ENCODE data around the gene SLC9A6.
A peak's percentile ranks its signal among the peaks of the same experiment; 100 is the strongest.
"Not testable (repeated sequence)": the region's sequence is repeated elsewhere in the genome, so short reads cannot be mapped to it uniquely, and the experiment has no call there.

The SLC9A6 gene

GRCh38 chrX:136030303-136031191 is 45.3 kb downstream of the SLC9A6 start:
- DNase-seq: peak; percentile 86

- DNase-seq: no peak
Observed at GRCh38 chrX:136031626-136032025, 46.4 kb downstream of the SLC9A6 start.

GRCh38 chrX:136032370-136032769 is 47.1 kb downstream of the SLC9A6 start:
- no peak for DNase-seq

- DNase-seq: peak; percentile 31
Observed at GRCh38 chrX:136034668-136035067, 49.4 kb downstream of the SLC9A6 start.

- no peak for DNase-seq
Observed at GRCh38 chrX:136035663-136036062, 50.4 kb downstream of the SLC9A6 start.

- no peak for DNase-seq
Observed at GRCh38 chrX:136039485-136039884, 54.2 kb downstream of the SLC9A6 start.

- DNase-seq: no peak
Observed at GRCh38 chrX:136039968-136040367, 54.7 kb downstream of the SLC9A6 start.

- no peak for DNase-seq
Observed at GRCh38 chrX:136041254-136041812, 56.1 kb downstream of the SLC9A6 start.

- DNase-seq: no peak
Observed at GRCh38 chrX:136045008-136045407, 59.8 kb downstream of the SLC9A6 start.

GRCh38 chrX:136046295-136047015 is 61.2 kb downstream of the SLC9A6 start:
- DNase-seq: no peak

- peak; percentile 45 for DNase-seq
Observed at GRCh38 chrX:136047016-136047642, 61.9 kb downstream of the SLC9A6 start.

GRCh38 chrX:136047969-136048368 is 62.7 kb downstream of the SLC9A6 start:
- peak; percentile 54 for DNase-seq

- no peak for DNase-seq
Observed at GRCh38 chrX:136048446-136048845, 63.2 kb downstream of the SLC9A6 start.

GRCh38 chrX:136049608-136050007 is 64.4 kb downstream of the SLC9A6 start:
- no peak for DNase-seq

GRCh38 chrX:136050875-136051274 is 65.6 kb downstream of the SLC9A6 start:
- not testable (repeated sequence) for DNase-seq

- no peak for DNase-seq
Observed at GRCh38 chrX:136051611-136052010, 66.4 kb downstream of the SLC9A6 start.

- peak; percentile 72 for DNase-seq
Observed at GRCh38 chrX:136055651-136056221, 70.5 kb downstream of the SLC9A6 start.

GRCh38 chrX:136057567-136057966 is 72.3 kb downstream of the SLC9A6 start:
- no peak for DNase-seq

- no peak for DNase-seq
Observed at GRCh38 chrX:136059350-136059749, 74.1 kb downstream of the SLC9A6 start.

- no peak for DNase-seq
Observed at GRCh38 chrX:136061286-136061685, 76.1 kb downstream of the SLC9A6 start.

- DNase-seq: no peak
Observed at GRCh38 chrX:136061696-136062095, 76.5 kb downstream of the SLC9A6 start.

GRCh38 chrX:136063340-136064079 is 78.3 kb downstream of the SLC9A6 start:
- peak; percentile 32 for DNase-seq
